GM12872 (cell line): ENCODE measurements around the gene TAP2.

Source experiments
- TF ChIP-seq, protein P1 (sequence below): IDR thresholded peaks from 3 replicates; pipeline ENCODE4 v1.5.1; 2011; ENCODE audit warnings: low read depth, mild to moderate bottlenecking, low read length, moderate library complexity; ENCODE audit not compliant: insufficient read depth

Gene TAP2

DNA sequence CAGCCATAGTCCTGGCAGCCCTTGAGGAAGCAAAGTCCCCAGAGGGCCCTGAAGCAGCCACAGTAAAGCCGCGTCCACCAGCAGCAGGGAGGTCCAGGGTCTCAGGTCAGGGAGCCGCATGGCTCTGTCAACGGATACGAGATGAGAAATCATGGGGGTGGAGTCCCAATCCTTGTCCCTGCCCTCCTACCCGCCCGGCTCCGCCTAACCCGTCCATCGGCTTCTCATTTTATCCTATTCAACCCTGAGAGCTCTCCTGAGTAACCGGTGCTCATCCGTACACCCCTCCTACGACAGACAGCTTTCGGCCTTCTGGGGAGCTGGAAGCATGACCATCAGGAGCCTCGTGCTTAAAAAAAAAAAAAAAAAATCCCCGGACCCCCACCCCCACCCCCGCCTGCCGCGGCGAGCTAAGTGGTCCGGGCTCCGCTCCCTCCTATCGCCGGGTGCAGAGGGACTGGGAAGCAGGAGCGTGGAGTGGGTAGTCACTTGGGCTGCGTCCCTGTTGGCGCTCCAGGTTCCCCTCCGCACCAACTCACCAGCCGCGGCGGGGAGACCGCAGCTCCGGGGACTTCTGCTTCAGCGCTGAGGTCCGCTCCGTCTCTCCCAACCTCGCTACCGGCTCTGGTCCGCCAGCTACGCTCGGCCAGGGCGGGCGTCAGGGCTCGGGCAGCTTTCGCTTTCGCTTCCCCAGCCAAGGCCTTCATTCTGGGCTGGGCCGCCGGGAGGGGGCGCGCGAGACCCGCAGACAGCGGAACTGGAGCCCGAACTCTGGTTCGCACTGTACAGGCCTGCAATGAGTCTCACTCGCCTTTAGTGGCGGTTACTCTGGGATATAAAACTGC is at the start of gene TAP2:
Gene TAP2, minus strand, starts transcription at position 626 of the 845 bp plus-strand sequence. Its CDS starts 506 bp downstream, at position 120.
- TF ChIP-seq, protein P1, sequence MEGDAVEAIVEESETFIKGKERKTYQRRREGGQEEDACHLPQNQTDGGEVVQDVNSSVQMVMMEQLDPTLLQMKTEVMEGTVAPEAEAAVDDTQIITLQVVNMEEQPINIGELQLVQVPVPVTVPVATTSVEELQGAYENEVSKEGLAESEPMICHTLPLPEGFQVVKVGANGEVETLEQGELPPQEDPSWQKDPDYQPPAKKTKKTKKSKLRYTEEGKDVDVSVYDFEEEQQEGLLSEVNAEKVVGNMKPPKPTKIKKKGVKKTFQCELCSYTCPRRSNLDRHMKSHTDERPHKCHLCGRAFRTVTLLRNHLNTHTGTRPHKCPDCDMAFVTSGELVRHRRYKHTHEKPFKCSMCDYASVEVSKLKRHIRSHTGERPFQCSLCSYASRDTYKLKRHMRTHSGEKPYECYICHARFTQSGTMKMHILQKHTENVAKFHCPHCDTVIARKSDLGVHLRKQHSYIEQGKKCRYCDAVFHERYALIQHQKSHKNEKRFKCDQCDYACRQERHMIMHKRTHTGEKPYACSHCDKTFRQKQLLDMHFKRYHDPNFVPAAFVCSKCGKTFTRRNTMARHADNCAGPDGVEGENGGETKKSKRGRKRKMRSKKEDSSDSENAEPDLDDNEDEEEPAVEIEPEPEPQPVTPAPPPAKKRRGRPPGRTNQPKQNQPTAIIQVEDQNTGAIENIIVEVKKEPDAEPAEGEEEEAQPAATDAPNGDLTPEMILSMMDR, result peak; percentile 90

DNA sequence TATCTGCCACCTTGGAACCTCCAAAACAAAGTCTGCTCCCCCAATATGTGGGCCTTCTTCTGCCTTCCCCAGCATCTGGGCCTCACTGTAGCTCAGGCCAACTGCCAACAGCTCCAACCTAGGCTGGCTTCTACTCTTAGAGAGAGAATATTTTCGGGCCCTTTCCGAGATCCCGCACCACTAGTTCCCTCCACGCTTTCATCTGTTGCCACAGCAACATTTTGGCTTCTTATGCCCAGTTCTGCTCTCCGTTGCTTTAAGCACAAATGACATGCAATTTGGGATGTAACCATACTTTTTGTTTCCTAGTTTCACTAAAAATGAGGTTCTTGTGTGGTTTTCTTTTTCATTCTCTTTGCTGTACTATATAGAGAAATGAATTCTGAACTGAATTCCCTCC is 49.1 kb upstream of the TAP2 start:
- TF ChIP-seq, protein P1, result no peak

DNA sequence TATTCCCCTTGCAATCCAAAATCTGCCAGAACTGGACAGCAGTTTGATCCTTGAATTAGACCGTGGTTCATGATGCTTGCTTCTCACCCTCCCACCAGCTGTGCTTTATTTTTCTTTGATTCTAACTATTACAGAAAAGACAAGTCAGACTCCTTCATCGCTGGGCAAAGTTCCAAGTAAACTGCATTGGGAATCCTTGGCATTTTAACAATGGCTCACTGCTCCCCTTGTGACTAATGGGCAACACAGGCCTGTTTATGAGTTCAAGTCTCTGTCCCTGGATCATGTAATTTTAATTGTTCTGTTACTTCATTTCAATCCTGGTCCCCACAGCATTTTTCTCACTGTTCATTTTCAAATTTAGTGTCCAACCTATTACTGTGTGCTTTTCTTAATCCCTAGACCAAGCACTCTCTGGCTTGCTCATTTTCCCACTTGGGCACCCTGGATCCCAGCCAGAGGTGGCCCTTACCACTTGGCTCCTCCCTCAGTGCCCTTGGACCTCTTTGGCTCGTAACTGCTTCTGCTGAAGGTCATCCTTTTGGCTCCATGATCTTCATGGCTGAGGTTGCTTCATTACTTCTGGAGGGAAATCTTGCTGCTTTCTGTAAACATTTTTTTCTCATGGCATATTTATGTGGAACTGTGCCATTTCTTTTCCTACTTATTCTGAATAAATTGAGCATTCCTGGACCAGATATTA is 48.3 kb upstream of the TAP2 start:
- TF ChIP-seq, protein P1, result no peak

DNA sequence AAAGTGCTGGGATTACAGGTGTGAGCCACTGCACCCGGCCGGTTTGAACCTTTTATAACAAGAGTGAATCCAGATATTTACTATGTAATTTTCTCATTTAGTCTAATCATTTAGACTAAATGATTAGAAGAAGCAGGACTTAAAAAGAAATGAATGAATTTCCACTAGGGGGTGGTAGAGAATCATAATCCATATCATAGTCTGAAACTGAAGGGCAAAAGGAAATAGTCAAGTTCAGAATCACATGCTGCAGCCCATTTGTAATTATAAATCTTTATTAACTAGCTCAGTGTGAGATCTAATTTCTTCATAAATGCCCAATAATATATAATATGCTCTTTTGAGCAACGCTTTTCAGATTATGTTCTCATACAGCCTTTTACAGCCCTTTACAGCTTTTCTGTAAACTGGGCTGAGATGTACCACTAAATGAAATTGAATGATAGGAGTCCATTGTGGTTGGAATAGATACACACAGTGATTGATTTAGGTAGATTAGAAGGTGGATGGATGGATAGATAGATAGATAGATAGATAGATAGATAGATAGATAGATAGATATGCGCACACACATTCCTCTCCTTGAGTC is 47.3 kb upstream of the TAP2 start:
- TF ChIP-seq, protein P1, result peak; percentile 43; the same call in 1 of the 3 replicates

DNA sequence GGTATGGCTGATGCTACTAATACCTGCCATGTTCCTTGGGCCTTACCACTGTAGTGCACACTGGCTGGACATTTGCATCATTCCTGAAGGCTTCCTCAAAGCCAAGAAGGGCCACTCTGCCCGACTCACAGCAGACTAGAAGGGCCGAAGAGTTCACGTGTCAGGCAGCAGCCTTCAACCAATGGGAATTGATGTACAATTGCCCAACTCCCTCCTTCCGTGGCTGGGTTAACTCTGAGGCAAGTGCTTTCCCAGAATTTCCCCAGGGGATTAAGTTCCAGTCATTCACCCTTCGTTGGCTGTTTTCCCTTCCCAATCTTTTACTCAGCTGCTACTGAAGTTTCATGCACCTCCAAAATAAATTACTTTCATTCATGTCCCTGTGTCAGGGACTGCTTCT is 45.2 kb upstream of the TAP2 start:
- TF ChIP-seq, protein P1, result no peak

DNA sequence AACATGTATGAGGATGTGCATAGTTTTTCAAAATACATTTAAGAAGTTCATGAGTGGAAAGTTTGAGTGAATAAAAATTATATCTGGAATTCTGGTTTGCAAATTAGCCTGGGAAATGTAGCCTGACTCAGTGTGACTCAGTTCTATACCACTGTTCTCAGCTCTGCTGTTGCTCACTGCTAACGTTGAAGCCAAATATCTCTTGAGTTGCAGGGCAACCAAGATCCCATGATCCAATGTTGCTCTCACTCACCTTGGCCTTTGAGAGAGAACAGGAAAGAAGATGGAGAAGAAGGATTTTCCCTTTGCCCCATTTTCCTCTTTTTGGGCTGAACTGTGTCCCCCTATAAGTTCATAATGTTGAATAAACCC is 44.3 kb upstream of the TAP2 start:
- TF ChIP-seq, protein P1, result no peak

DNA sequence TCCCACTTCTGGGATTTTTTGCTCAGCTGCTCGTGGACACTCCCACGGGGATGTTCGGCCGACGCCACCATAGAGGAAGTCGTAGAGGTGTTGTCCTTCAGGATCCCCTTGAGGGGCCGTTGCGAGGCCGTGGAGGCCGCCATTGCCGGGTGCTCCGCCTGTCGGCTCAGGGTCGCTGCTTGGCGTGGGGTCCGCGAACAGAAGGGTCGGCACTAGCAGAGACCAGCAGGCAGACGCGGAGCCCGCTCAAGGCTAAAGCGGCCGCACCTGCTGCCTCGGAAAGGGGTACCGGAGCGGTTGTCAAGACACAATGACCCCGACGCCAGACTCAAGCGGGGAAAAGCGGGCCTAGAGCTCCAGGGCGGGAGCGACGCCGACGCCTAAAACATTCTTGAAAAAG is 41.2 kb upstream of the TAP2 start:
- TF ChIP-seq, protein P1, result no peak
